ENCODE results near the gene TMEM121.

Gene TMEM121

GRCh38 chr14:105485739-105486162 is 40.6 kb upstream of the TMEM121 start:
- H3K27me3 ChIP-seq (ENCODE audit: low read length), result no peaks in the 10 kb centered on the region
- H4K20me1 ChIP-seq (ENCODE audit: low read depth, low read length), result no peaks in the 10 kb centered on the region
- no peaks in the 10 kb centered on the region for H3F3A ChIP-seq (ENCODE audit: insufficient read depth)
- H2AFZ ChIP-seq (ENCODE audit: low read depth, low read length, severe bottlenecking), result no peak overlapping the region
- no peaks in the 10 kb centered on the region for H3K9me3 ChIP-seq (ENCODE audit: insufficient read depth, low read length)
- H3K36me3 ChIP-seq (ENCODE audit: low read length), result no peaks in the 10 kb centered on the region
- TF ChIP-seq, protein P1, sequence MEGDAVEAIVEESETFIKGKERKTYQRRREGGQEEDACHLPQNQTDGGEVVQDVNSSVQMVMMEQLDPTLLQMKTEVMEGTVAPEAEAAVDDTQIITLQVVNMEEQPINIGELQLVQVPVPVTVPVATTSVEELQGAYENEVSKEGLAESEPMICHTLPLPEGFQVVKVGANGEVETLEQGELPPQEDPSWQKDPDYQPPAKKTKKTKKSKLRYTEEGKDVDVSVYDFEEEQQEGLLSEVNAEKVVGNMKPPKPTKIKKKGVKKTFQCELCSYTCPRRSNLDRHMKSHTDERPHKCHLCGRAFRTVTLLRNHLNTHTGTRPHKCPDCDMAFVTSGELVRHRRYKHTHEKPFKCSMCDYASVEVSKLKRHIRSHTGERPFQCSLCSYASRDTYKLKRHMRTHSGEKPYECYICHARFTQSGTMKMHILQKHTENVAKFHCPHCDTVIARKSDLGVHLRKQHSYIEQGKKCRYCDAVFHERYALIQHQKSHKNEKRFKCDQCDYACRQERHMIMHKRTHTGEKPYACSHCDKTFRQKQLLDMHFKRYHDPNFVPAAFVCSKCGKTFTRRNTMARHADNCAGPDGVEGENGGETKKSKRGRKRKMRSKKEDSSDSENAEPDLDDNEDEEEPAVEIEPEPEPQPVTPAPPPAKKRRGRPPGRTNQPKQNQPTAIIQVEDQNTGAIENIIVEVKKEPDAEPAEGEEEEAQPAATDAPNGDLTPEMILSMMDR (IDR thresholded peaks at IDR 0.05; ENCODE audit: insufficient read depth, low read length, poor library complexity, severe bottlenecking), result peak; percentile 28
- 0 out of 2 replicates have a peak, but pooled peaks have one; percentile 79 for TF ChIP-seq EZH2phosphoT487 (conservative IDR thresholded peaks at IDR 0.05; ENCODE audit: low read length)
- H3K9ac ChIP-seq (ENCODE audit: low read length), result no peak overlapping the region
- H3K27ac ChIP-seq (ENCODE audit: low read depth, low read length), result no peak overlapping the region
- H3K79me2 ChIP-seq (ENCODE audit: insufficient read depth, low read length), result no peaks in the 10 kb centered on the region
- no peaks in the 10 kb centered on the region for H3K9me2 ChIP-seq (replicated peaks; ENCODE audit: insufficient read depth, low read length)
- no peak overlapping the region for H3K4me3 ChIP-seq (ENCODE audit: insufficient read depth, low read length, poor library complexity, severe bottlenecking)
- no peak overlapping the region for H3K4me2 ChIP-seq (ENCODE audit: low read depth, low read length, poor library complexity, severe bottlenecking)

- no peaks in the 10 kb centered on the region for H3K9me2 ChIP-seq (replicated peaks; ENCODE audit: insufficient read depth, low read length)
- no peak within 1 kb of the TSS for H3K27ac ChIP-seq (ENCODE audit: low read depth, low read length)
- peak within 1 kb of the TSS; percentile 9 for H2AFZ ChIP-seq (ENCODE audit: low read depth, low read length, severe bottlenecking)
Measured at GRCh38 chr14:105486163-105486973, 40.0 kb upstream of the TMEM121 start, which contains the start of gene CRIP1. Gene CRIP1 (plus strand): TSS chr14:105486886. CDS start chr14:105487260, 374 bp downstream.

GRCh38 chr14:105486974-105487448 is 39.4 kb upstream of the TMEM121 start:
- no peaks in the 10 kb centered on the region for H3K79me2 ChIP-seq (ENCODE audit: insufficient read depth, low read length)
- H2AFZ ChIP-seq (ENCODE audit: low read depth, low read length, severe bottlenecking), result peak overlapping the region; percentile 9
- H3K4me2 ChIP-seq (ENCODE audit: low read depth, low read length, poor library complexity, severe bottlenecking), result peak overlapping the region; percentile 54
- TF ChIP-seq, protein P1 (IDR thresholded peaks at IDR 0.05; ENCODE audit: insufficient read depth, low read length, poor library complexity, severe bottlenecking), result no peak
- TF ChIP-seq EZH2phosphoT487 (conservative IDR thresholded peaks at IDR 0.05; ENCODE audit: low read length), result no peak
- H3K27ac ChIP-seq (ENCODE audit: low read depth, low read length), result no peak overlapping the region
- H3K4me3 ChIP-seq (ENCODE audit: insufficient read depth, low read length, poor library complexity, severe bottlenecking), result peak overlapping the region; percentile 50
- no peaks in the 10 kb centered on the region for H3K9me3 ChIP-seq (ENCODE audit: insufficient read depth, low read length)
- no peaks in the 10 kb centered on the region for H3K27me3 ChIP-seq (ENCODE audit: low read length)
- peaks cover 3% of the 10 kb centered on the region; the same call in 1 of the 2 replicates for H3F3A ChIP-seq (ENCODE audit: insufficient read depth)
- H3K36me3 ChIP-seq (ENCODE audit: low read length), result no peaks in the 10 kb centered on the region
- H3K9me2 ChIP-seq (replicated peaks; ENCODE audit: insufficient read depth, low read length), result no peaks in the 10 kb centered on the region
- H4K20me1 ChIP-seq (ENCODE audit: low read depth, low read length), result no peaks in the 10 kb centered on the region
- H3K9ac ChIP-seq (ENCODE audit: low read length), result peak overlapping the region; percentile 53

More at GRCh38 chr14:105486163-105486973, 40.0 kb upstream of the TMEM121 start, which contains the start of gene CRIP1:
- Histone ChIP-seq H3K79me2 (ENCODE audit: insufficient read depth, low read length) (no peaks in the 10 kb centered on the region), H3F3A (ENCODE audit: insufficient read depth) (no peaks in the 10 kb centered on the region), H4K20me1 (ENCODE audit: low read depth, low read length) (no peaks in the 10 kb centered on the region), H3K27me3 (ENCODE audit: low read length) (no peaks in the 10 kb centered on the region), H3K36me3 (ENCODE audit: low read length) (no peaks in the 10 kb centered on the region), H3K4me3 (ENCODE audit: insufficient read depth, low read length, poor library complexity, severe bottlenecking) (peak within 1 kb of the TSS; percentile 50), H3K9me3 (ENCODE audit: insufficient read depth, low read length) (no peaks in the 10 kb centered on the region), H3K9ac (ENCODE audit: low read length) (peak within 1 kb of the TSS; percentile 53), H3K4me2 (ENCODE audit: low read depth, low read length, poor library complexity, severe bottlenecking) (peak within 1 kb of the TSS; percentile 54)
- no peak for TF ChIP-seq EZH2phosphoT487 (conservative IDR thresholded peaks at IDR 0.05; ENCODE audit: low read length)
- TF ChIP-seq, protein P1 (IDR thresholded peaks at IDR 0.05; ENCODE audit: insufficient read depth, low read length, poor library complexity, severe bottlenecking), result no peak
